Liver (tissue), 9 donors: ENCODE data around the gene ANKRD11. TPM values are rescaled to one million over a fixed set of nuclear protein-coding genes. Genes with fewer than 3 reads are reported as not detected.

ENCODE experiments used
- DNase-seq: peaks from one replicate; pipeline ENCODE4 v3.0.0-alpha.2; 2017; ENCODE audit warnings: low spot score
- H3K27ac ChIP-seq, 2 donors: one replicate each; pipeline ENCODE4 v1.7.0; 2013; ENCODE audit warnings: inconsistent platforms in 2 of 2, low read length in 2 of 2, control low read depth in 1 of 2, low read depth in 1 of 2, mild to moderate bottlenecking in 1 of 2
- H3K27me3 ChIP-seq, 4 donors: one replicate each; pipeline versions ENCODE4 v1.6.1 to v1.7.0; 2013; ENCODE audit warnings: low read length in 3 of 4, inconsistent platforms in 1 of 4, mild to moderate bottlenecking in 1 of 4, moderate library complexity in 1 of 4; ENCODE audit not compliant: control insufficient read depth in 4 of 4, insufficient read depth in 4 of 4
- H3K36me3 ChIP-seq, 4 donors: one replicate each; pipeline versions ENCODE4 v1.6.1 to v1.7.0; 2013; ENCODE audit warnings: low read length in 3 of 4, mild to moderate bottlenecking in 3 of 4, low read depth in 1 of 4, moderate library complexity in 1 of 4; ENCODE audit not compliant: control insufficient read depth in 4 of 4, insufficient read depth in 3 of 4
- H3K4me1 ChIP-seq, 4 donors: one replicate each; pipeline versions ENCODE4 v1.6.1 to v1.7.0; 2013; ENCODE audit warnings: low read length in 3 of 4, mild to moderate bottlenecking in 3 of 4, moderate library complexity in 1 of 4; ENCODE audit not compliant: control insufficient read depth in 4 of 4, insufficient read depth in 4 of 4
- H3K4me3 ChIP-seq, 3 donors: one replicate each; pipeline versions ENCODE4 v1.6.1 to v1.7.0; 2013; ENCODE audit warnings: low read length in 3 of 3, control low read depth in 1 of 3, low read depth in 1 of 3, mild to moderate bottlenecking in 1 of 3
- H3K9ac ChIP-seq, 2 donors: one replicate each; pipeline ENCODE4 v1.7.0; 2013; ENCODE audit warnings: low read length in 2 of 2, mild to moderate bottlenecking in 2 of 2, moderate library complexity in 2 of 2, control low read depth in 1 of 2, low read depth in 1 of 2
- H3K9me3 ChIP-seq, 4 donors: one replicate each; pipeline versions ENCODE4 v1.6.1 to v1.7.0; 2013; ENCODE audit warnings: low read length in 3 of 4; ENCODE audit not compliant: control insufficient read depth in 4 of 4
- EGR1 ChIP-seq, 2 donors: IDR thresholded peaks; 2 replicates each; pipeline ENCODE4 v1.6.1; 2016 to 2018; ENCODE audit warnings: antibody characterized with exemption in 2 of 2, low read depth in 2 of 2
- FOXA1 ChIP-seq: IDR thresholded peaks from 2 replicates; pipeline ENCODE4 v1.6.1; 2016; ENCODE audit warnings: antibody characterized with exemption
- FOXA2 ChIP-seq: IDR thresholded peaks from 2 replicates; pipeline ENCODE4 v1.6.1; 2016; ENCODE audit warnings: antibody characterized with exemption
- GABPA ChIP-seq, 2 donors: IDR thresholded peaks in 1 of 2; conservative IDR thresholded peaks in 1 of 2; 2 replicates each; pipeline ENCODE4 v1.6.1; 2016; ENCODE audit warnings: antibody characterized with exemption in 2 of 2, mild to moderate bottlenecking in 1 of 2, moderate library complexity in 1 of 2
- HNF4A ChIP-seq, 2 donors: conservative IDR thresholded peaks; 2 replicates each; pipeline ENCODE4 v1.6.1; 2016; ENCODE audit warnings: antibody characterized with exemption in 2 of 2, mild to moderate bottlenecking in 2 of 2
- HNF4G ChIP-seq: IDR thresholded peaks from 2 replicates; pipeline ENCODE4 v1.6.1; 2016; ENCODE audit warnings: antibody characterized with exemption
- JUND ChIP-seq, 2 donors: IDR thresholded peaks; 2 replicates each; pipeline ENCODE4 v1.6.1; 2016; ENCODE audit warnings: antibody characterized with exemption in 2 of 2
- MAX ChIP-seq: IDR thresholded peaks from 2 replicates; pipeline ENCODE4 v1.6.1; 2016; ENCODE audit warnings: antibody characterized with exemption
- NR2F2 ChIP-seq: IDR thresholded peaks from 2 replicates; pipeline ENCODE4 v1.6.1; 2016; ENCODE audit warnings: antibody characterized with exemption
- RAD21 ChIP-seq, 2 donors: IDR thresholded peaks; 2 replicates each; pipeline ENCODE4 v1.6.1; 2016; ENCODE audit warnings: antibody characterized with exemption in 2 of 2, mild to moderate bottlenecking in 2 of 2
- REST ChIP-seq: IDR thresholded peaks from 2 replicates; pipeline ENCODE4 v1.6.1; 2016; ENCODE audit warnings: antibody characterized with exemption, mild to moderate bottlenecking
- RXRA ChIP-seq, 2 donors: IDR thresholded peaks; 2 replicates each; pipeline ENCODE4 v1.6.1; 2017 to 2018; ENCODE audit warnings: antibody characterized with exemption in 2 of 2, mild to moderate bottlenecking in 1 of 2
- SP1 ChIP-seq: IDR thresholded peaks from 2 replicates; pipeline ENCODE4 v1.6.1; 2018; ENCODE audit warnings: antibody characterized with exemption, mild to moderate bottlenecking
- TAF1 ChIP-seq: conservative IDR thresholded peaks from 2 replicates; pipeline ENCODE4 v1.6.1; 2016; ENCODE audit warnings: antibody characterized with exemption, mild to moderate bottlenecking
- YY1 ChIP-seq: IDR thresholded peaks from 2 replicates; pipeline ENCODE4 v1.6.1; 2016; ENCODE audit warnings: antibody characterized with exemption, mild to moderate bottlenecking
- ZBTB33 ChIP-seq: IDR thresholded peaks from 2 replicates; pipeline ENCODE4 v1.6.1; 2016; ENCODE audit warnings: antibody characterized with exemption
- WGBS: extraction: QIAGEN DNeasy Blood & Tissue Kit; methylation state at CpG from one replicate; pipeline ENCODE4 v1.1.7; 2013; 5-methylcytosine and 5-hydroxymethylcytosine counted together
- polyA plus RNA-seq, 2 donors: library from polyadenylated mRNA; stranded (reverse) in 1 of 2; unstranded in 1 of 2; fragments of 200-250 nt in 1 of 2; fragments of >200 nt in 1 of 2; fragmentation: Nextera tagmentation in 1 of 2; extraction: Ambion mirVana in 1 of 2; gene quantifications; one replicate each; pipeline versions ENCODE4 v1.2.1 to v1.2.3, GENCODE V29; 2013 to 2015
- total RNA-seq, 2 donors: library from RNA; depleted of rRNA; stranded (reverse); fragments of >200 nt; gene quantifications; one replicate each; pipeline ENCODE4 v1.2.3, GENCODE V29; 2014
- TF ChIP-seq, protein P1 (sequence below): IDR thresholded peaks from 2 replicates; pipeline ENCODE4 v1.6.1; 2016; ENCODE audit warnings: antibody characterized with exemption
- TF ChIP-seq, protein P2 (sequence below): fragments of 150-350 bp; IDR thresholded peaks from 2 replicates; pipeline ENCODE4 v1.5.1; 2017; ENCODE audit warnings: improper control_type of control experiment, low read depth, low read length; ENCODE audit not compliant: missing input control
- donor health status: healthy.
- donor health status: healthy.
- donor health status: healthy.
- donor health status: healthy.
- donor health status: healthy.

Gene ANKRD11
- total and polyA plus RNA-seq, 4 donors: 16.3 to 55.1 (median 28.0) TPM

DNA sequence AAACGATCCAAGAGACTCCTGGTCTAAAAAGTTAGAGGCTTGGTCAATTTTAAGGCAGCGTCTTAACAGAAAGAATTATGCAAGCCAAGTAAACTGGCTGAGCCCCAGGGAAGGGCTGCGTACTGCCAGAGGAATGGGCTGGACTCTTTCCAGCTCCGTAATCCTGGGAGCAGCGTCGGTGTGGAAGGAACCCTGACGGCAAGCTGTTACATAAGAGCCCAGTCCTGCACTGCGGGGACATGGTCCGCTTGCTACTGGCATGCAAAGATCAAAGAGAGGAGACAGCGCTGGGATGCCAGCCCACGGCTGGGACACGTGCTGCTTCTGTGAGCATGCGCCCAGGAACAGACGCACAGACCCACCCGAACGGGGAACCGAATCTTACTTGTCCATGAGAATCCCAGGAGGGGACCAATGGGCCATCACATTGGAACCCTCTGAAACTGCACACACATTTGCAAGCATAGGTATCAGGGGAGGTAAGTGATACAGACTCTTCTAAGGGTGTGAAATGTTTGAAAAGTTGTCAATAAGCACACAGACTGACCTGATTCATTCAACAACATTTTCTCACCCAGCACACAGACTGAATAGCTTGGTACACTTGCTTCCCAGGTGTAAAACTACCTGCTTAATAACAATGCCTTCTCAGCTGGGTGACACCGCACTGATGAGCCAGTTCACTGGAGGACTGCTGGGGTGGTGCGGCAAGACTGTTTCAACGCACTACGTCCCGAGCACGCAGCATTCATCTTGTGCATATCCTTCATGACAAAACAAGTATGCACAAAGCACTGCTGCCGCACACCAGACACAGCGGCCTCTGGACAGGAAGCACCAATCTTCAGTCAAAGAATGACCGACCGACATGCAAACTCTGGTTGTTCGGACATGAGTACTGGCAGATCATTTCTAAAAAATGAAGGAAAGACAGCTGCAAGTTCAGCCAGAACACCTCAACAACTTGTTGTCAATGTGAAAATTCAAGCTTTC is 94.9 kb downstream of the ANKRD11 start:
- peaks cover 12 to 68% (median 50%) of the 10 kb centered on the region in 4 donors for H3K4me1 ChIP-seq
- no peaks in the 10 kb centered on the region for H3K27me3 ChIP-seq
- peak; percentile 93 for TF ChIP-seq ZBTB33
- TF ChIP-seq FOXA2: peak; percentile 57
- peak; percentile 51 to 63 for TF ChIP-seq EGR1 (IDR thresholded peaks at IDR 0.05; ENCODE audit: low read depth in 2 of 2)
- TF ChIP-seq, protein P1, sequence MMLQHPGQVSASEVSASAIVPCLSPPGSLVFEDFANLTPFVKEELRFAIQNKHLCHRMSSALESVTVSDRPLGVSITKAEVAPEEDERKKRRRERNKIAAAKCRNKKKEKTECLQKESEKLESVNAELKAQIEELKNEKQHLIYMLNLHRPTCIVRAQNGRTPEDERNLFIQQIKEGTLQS: peak; percentile 72
- TF ChIP-seq HNF4A (conservative IDR thresholded peaks at IDR 0.05): peak; percentile 98
- TF ChIP-seq GABPA (IDR thresholded peaks at IDR 0.05 in 1 of 2, conservative IDR thresholded peaks at IDR 0.05 in 1 of 2): peak in 1 of 2 donors; percentile 48
- peak; percentile 79 for TF ChIP-seq NR2F2
- peak; percentile 94 to 99 for TF ChIP-seq RXRA (IDR thresholded peaks at IDR 0.05)
- peak; percentile 69 to 92 for TF ChIP-seq JUND (IDR thresholded peaks at IDR 0.05)
- no peak for TF ChIP-seq TAF1
- peak; percentile 86 for TF ChIP-seq YY1
- peak; percentile 92 for TF ChIP-seq SP1
- peak; percentile 78 for TF ChIP-seq FOXA1
- TF ChIP-seq, protein P2, sequence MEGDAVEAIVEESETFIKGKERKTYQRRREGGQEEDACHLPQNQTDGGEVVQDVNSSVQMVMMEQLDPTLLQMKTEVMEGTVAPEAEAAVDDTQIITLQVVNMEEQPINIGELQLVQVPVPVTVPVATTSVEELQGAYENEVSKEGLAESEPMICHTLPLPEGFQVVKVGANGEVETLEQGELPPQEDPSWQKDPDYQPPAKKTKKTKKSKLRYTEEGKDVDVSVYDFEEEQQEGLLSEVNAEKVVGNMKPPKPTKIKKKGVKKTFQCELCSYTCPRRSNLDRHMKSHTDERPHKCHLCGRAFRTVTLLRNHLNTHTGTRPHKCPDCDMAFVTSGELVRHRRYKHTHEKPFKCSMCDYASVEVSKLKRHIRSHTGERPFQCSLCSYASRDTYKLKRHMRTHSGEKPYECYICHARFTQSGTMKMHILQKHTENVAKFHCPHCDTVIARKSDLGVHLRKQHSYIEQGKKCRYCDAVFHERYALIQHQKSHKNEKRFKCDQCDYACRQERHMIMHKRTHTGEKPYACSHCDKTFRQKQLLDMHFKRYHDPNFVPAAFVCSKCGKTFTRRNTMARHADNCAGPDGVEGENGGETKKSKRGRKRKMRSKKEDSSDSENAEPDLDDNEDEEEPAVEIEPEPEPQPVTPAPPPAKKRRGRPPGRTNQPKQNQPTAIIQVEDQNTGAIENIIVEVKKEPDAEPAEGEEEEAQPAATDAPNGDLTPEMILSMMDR: no peak
- TF ChIP-seq RAD21 (IDR thresholded peaks at IDR 0.05): peak; percentile 60 to 74
- peak; percentile 97 for TF ChIP-seq MAX
- peak; percentile 73 for TF ChIP-seq REST
- TF ChIP-seq HNF4G: peak; percentile 95
- 40% methylated on average over 28 of the region's 28 CpGs for WGBS
- peak overlapping the region; percentile 57 to 60 for H3K27ac ChIP-seq
- H3K36me3 ChIP-seq: no peaks in the 10 kb centered on the region
- H3K4me3 ChIP-seq: no peak overlapping the region
- DNase-seq: peak; percentile 60
- peak overlapping the region in 1 of 2 donors; percentile 24 for H3K9ac ChIP-seq
- H3K9me3 ChIP-seq: no peaks in the 10 kb centered on the region
